ENCODE measurements around the gene OR10G7.
"Not testable (repeated sequence)": the region's sequence is repeated elsewhere in the genome, so short reads cannot be mapped to it uniquely, and the experiment has no call there.

The OR10G7 gene

GRCh38 chr11:124039557-124039956 lies 1.6 kb downstream of the OR10G7 start:
- no peak for DNase-seq (ENCODE audit: low read depth)

DNA sequence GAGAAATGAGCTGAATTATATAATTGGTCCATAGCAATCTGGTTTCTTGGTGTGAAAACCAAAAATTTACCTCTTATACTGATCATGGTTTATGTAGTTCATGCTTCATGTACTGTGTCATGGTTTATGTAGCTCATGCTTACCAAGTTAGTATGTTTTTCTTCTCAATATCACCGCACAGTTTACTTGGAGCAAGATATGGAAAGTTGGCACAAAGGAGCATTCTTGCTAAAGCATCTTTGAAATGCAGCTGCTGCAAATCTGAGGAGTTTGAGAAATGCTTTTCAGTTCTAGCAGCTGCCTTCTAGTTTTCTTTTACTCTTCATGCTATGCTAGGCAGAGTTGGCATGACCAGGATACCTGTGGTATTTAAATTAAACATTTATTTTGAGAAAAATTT lies 4.5 kb downstream of the OR10G7 start:
- DNase-seq (ENCODE audit: low read depth), result no peak

DNA sequence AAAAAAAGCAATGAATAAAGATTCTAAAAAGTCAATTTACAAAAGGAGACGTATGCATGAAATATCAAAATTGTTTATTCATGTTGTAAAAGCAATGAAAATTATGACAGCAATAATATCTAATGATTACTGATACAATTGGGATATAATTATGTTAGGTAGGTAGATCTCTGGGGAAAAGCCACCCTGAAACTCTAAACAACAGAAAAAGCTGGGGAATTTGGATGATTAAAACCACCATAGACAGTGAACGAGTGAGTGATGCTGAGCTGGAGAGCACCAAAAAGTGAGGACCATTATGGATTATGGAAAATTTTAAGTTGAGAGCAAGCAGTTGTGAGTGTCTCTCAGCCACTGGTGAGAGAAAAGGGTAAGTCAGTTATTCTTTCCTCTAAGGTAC lies 14.6 kb downstream of the OR10G7 start, which contains the start of gene OR10G8:
Gene OR10G8 (plus strand): TSS at position 301 of the 400 bp plus-strand sequence. CDS start 2,825 bp downstream, outside the sequence.
- DNase-seq (ENCODE audit: low read depth), result no peak

GRCh38 chr11:124015837-124016236 lies 25.3 kb downstream of the OR10G7 start:
- DNase-seq (ENCODE audit: low read depth), result not testable (repeated sequence)

DNA sequence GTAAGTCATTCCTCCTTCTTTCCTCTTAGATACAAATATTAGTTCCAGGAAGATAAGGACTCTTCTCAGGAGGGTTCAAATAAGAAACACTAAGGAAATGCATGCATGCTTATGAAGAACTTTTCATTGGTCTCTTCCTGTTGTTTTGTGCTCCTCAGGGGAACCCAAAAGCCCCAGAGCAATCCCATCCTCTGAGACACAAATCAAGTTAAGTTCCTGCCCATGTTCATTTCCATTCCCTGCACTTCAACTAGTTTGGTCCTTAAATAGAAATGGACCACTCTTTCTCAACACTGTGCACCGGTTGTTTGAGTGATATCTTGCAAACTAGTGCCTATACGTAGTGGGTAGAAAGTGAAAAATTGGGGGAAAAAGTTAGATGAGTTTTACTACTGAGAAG lies 28.4 kb downstream of the OR10G7 start, which contains the start of gene OR10G4:
Gene OR10G4 (plus strand): TSS at position 301 of the 400 bp plus-strand sequence. CDS start 2,578 bp downstream, outside the sequence.
- no peak for DNase-seq (ENCODE audit: low read depth)

DNA sequence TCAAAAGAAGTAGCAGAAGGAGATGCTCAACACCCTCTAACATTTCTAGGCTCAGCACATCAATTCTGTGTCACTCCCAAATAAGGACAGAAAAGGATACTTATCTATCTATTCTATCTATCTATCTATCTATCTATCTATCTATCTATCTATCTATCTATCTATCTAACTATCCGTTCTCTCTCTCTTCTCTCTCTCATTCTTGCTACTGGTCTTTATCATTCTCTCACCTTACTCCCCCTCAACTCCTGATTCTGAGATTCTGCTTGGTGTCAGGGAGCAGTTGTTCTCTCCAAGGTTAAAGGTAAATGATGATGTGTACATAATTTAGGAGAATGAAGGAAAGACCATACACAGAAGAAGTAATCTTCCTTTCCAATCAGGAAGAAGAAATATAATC lies 46.0 kb downstream of the OR10G7 start, which contains the start of gene OR10G6:
Gene OR10G6 (minus strand): TSS at position 43 of the 400 bp plus-strand sequence. CDS start 0 bp downstream, at position 43.
- no peak for DNase-seq (ENCODE audit: low read depth)
